GM06990 (cell line): ENCODE measurements around the gene FAM9C.
"Not testable (repeated sequence)": the region's sequence is repeated elsewhere in the genome, so short reads cannot be mapped to it uniquely, and the experiment has no call there.

Experiments
- DNase-seq: peaks from one replicate; pipeline ENCODE4 v3.0.0-alpha.2; 2011; ENCODE audit not compliant: insufficient read length; ENCODE audit errors: extremely low read depth
- H3K27me3 ChIP-seq: replicated peaks from 2 replicates; pipeline ENCODE4 v1.6.0; 2011; ENCODE audit warnings: low read length; ENCODE audit not compliant: control insufficient read depth, insufficient read depth
- H3K36me3 ChIP-seq: 2 replicates; pipeline ENCODE4 v1.5.1; 2011; ENCODE audit warnings: low read length; ENCODE audit not compliant: control insufficient read depth, insufficient read depth
- H3K4me3 ChIP-seq: replicated peaks from 2 replicates; pipeline ENCODE4 v1.5.1; 2011; ENCODE audit warnings: low read depth, mild to moderate bottlenecking, control low read depth, low read length
- CTCF ChIP-seq: IDR thresholded peaks from 2 replicates; pipeline ENCODE4 v1.5.1; 2011; ENCODE audit warnings: low read length, control low read depth, mild to moderate bottlenecking, inconsistent platforms; ENCODE audit not compliant: insufficient read depth, poor library complexity, severe bottlenecking

Gene FAM9C

DNA sequence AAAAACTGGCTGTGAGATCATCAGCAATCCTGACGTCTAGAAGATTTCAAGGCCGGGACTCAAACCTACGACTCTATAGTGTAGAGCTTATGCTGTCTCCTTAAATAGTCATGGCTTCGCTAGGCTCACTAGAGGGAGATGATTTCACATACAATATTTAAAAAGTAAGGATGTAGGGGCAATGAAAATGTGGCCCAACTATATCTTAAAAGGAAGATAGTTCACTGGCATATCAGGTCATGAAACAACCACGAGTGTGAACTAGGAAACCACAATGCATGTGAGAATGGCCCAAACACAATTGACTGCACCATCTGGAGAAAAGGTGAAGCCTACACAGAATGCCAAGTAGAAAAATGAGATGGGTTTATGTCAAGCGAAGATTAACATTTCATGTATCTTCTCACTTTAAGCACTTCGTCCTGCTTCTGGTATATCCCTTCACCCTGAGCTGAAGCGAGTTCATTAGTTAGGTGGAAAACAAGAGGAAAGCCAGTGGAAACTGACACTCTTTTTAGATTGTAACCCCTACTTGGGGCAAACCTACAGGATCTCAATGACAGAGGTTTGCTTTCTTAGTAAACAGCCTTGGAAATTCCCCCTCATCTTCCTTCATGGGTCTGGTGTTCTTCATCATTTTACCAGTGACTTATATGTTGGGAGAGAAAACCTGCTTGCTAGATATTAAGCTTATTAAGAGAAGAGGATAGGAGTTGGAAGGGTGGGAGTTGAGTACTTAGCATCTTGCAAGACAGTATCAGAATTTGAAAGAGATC, 17.4 kb downstream of the FAM9C start:
- TF ChIP-seq CTCF: no peak

DNA sequence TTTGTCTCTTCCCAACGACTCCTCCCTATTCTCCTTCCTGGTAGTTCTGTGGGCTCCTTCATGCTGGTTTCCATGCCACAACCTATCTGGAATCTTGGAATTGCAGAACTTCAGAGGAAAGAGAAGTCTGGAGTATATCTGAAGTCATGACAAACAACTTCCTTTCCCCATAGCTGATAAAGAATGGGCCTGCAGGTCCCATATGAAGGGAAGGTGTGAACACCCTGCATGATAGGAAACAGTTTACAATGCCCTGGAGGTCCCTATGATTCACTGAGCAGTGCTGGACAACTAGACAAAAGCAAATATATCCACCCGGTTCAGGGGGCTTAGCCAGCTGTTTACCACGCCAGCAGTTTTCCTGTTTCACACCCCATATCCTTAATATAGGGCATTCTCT, 19.4 kb downstream of the FAM9C start:
- Histone ChIP-seq H3K27me3 (no peaks in the 10 kb centered on the region), H3K4me3 (no peak overlapping the region), H3K36me3 (no peaks in the 10 kb centered on the region)
- no peak for DNase-seq
- TF ChIP-seq CTCF: no peak

More for the DNA sequence above, 17.4 kb downstream of the FAM9C start:
- no peaks in the 10 kb centered on the region for H3K27me3 ChIP-seq
- no peak for DNase-seq
- H3K4me3 ChIP-seq: no peak overlapping the region
- no peaks in the 10 kb centered on the region for H3K36me3 ChIP-seq

DNA sequence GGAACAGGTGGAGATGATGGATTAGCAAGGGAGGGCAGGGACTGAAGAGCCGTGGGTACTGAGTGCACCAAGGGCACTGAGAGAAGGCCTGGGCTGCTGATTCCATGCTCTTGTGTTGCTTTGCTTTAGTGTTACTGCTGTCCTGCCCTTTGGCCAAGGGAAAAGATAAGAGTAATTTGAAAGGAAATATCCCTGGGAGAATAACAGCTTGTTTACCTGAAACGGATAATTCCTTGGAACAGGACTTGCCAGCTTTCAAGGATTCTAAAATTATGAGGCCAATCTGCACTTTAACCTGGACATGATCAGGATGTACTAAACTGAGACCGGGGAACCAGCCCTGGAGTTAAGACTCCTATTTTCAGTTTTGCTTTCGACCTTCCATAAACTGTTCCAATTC, 20.4 kb downstream of the FAM9C start:
- Histone ChIP-seq H3K27me3 (no peaks in the 10 kb centered on the region), H3K4me3 (no peak overlapping the region), H3K36me3 (no peaks in the 10 kb centered on the region)
- TF ChIP-seq CTCF: no peak
- no peak for DNase-seq

DNA sequence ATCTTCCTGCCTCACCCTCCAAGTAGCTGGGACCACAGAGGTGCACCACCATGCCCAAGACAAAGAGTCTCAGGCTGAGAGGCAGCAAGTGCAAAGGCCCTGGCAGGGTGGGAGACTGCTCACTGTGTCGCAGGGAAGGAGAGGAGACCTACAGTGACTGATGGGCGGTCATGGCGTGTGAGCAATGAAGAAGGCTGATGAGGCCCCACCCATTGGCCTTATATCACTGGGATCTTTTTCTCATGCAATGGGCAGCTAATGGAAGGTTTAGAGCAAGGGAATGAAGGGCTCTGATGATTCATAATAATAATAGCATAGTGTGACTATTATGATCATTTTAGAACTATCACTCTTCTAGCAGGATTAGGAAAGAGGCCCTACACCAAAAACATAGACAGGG, 20.9 kb downstream of the FAM9C start:
- Histone ChIP-seq H3K36me3 (no peaks in the 10 kb centered on the region), H3K27me3 (no peaks in the 10 kb centered on the region), H3K4me3 (no peak overlapping the region)
- no peak for TF ChIP-seq CTCF
- DNase-seq: no peak

DNA sequence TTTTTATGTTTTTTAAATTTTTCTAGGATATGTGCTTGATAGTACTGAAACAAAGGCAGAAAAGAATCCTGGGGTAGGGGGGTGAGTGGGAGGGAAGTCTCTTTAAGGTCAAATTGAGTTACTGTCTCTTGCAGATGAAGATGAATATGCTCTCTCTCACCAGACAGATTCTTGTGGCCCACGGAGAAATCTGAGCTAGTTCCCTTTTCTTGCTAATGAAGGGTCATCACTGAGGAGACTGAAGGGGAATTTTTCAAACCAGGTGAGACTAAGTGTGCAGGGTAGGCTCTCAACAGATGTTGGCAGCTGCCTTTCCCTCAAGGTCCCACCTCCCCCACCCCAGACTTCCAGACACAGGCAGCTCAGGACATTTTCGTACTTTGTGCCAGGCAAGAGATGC, 21.5 kb downstream of the FAM9C start:
- Histone ChIP-seq H3K36me3 (no peaks in the 10 kb centered on the region), H3K27me3 (no peaks in the 10 kb centered on the region), H3K4me3 (no peak overlapping the region)
- no peak for DNase-seq
- no peak for TF ChIP-seq CTCF

DNA sequence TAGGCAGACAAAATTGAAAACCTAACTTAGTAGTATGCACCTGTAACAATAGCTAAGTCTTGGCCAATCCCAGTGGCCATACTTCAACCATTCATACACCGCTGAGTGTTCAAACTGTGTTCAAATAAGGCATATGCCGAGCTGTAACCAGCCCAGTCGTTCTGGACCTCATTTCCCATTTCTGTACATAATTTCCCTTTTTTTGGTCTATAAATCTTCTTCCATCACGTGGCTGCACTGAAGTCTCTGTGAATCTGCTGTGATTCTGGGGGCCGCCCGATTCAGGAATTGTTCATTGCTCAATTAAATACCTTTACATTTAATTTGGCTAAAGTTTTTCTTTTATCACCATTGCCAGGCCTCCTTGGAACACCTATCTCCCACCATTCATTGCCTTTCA, 27.7 kb downstream of the FAM9C start:
- H3K36me3 ChIP-seq, DNase-seq, H3K27me3 ChIP-seq, H3K4me3 ChIP-seq: not testable (repeated sequence)
